ENCODE measurements around the gene HELLS.

GRCh38 chr10:94545391-94546048, at the start of gene HELLS:
- peak in 3 of 7 experiments; percentile 19 to 23 (median 20) for TF ChIP-seq CTCF (IDR thresholded peaks at IDR 0.05)
- peak in 2 of 3 donors; percentile 35 to 38 for TF ChIP-seq POLR2A (IDR thresholded peaks at IDR 0.05)
